ENCODE results near the gene PFDN1.

DNA sequence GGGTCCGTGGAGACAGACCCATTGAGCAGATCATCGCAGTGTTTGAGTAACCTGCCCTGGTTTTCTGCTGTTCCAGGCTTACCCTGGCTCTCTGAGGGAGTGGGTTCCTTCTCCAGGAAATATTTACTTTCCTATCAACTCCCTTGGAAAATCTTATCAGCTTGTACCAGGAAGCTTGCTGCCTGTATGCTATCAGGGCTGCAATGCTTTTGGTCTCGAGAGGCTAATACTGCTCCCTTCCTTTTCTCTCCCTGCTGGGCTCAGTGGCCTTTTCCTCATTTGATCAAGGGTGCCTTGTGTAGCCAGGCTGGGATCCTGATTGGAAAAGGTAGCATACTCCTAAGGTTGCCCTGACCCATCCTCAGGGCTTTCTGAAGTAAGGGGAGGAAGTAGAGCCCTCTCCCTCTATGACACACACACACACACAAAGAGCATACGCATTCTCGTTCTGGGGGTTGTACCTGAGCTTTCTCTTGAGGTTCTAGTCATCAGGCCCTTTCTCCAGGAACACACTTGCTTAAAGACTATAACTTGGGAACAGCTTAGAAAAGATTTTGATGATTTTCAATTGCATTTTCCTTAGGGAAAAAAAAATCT, 86.3 kb downstream of the PFDN1 start:
- TF ChIP-seq POLR2A (IDR thresholded peaks at IDR 0.05): no peak
- TF ChIP-seq, protein P1, sequence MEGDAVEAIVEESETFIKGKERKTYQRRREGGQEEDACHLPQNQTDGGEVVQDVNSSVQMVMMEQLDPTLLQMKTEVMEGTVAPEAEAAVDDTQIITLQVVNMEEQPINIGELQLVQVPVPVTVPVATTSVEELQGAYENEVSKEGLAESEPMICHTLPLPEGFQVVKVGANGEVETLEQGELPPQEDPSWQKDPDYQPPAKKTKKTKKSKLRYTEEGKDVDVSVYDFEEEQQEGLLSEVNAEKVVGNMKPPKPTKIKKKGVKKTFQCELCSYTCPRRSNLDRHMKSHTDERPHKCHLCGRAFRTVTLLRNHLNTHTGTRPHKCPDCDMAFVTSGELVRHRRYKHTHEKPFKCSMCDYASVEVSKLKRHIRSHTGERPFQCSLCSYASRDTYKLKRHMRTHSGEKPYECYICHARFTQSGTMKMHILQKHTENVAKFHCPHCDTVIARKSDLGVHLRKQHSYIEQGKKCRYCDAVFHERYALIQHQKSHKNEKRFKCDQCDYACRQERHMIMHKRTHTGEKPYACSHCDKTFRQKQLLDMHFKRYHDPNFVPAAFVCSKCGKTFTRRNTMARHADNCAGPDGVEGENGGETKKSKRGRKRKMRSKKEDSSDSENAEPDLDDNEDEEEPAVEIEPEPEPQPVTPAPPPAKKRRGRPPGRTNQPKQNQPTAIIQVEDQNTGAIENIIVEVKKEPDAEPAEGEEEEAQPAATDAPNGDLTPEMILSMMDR (IDR thresholded peaks at IDR 0.05): no peak

Data from uterus (tissue), 2 donors.